OCI-M1 (cell line): ENCODE data around the gene RAD23B.
"Not testable (repeated sequence)": the region's sequence is repeated elsewhere in the genome, so short reads cannot be mapped to it uniquely, and the experiment has no call there.

Source experiments
- DNase-seq: peaks from one replicate; lab custom pipeline; 2025; lab: John Stamatoyannopoulos, UW

RAD23B gene

DNA sequence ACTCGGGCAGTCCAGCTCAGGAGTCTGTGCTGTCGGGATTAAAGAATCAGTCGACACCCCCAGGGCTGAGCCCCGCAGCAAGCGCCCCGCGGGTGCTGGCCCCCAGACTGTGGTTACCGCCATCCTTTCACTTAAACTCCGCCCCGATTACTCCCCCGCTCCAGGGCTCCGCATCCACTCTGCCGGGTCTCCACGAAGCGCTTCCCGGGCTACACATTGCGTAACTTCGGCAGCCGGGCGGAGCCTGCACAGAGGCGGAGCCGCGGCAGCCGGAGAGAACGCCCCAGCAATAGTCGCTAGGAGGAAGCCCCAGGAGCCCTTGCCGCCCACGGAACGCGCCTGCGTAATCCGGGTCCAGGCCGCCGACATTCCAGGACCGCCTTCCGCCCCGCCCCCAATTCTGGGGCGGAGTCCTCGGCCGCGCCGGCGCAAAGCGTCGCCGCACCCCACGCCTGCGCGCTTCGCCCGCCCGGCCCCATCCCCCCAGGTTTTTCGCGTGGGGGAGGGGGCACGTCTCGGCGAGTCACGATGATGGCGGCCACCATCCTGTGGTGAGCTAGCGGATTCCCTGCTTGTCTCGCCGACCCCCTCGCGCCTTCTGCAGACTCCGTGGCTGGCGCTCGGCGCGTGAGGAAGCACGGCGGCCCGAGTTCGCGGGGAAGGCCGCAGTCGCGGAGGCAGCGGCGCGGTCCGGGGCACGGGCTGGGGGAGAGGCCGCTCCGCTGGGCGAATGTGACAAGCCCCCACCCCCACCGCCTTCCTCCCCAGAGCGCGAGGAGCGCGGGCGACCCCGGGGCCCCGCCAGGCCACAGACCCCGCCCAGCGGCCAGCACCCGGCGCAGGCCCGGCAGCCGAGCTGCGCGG, at the start of gene RAD23B:
Gene RAD23B, plus strand, starts transcription at position 521 of the 864 bp plus-strand sequence. CDS start 351 bp downstream, outside the sequence.
- DNase-seq, result peak; percentile 98

DNA sequence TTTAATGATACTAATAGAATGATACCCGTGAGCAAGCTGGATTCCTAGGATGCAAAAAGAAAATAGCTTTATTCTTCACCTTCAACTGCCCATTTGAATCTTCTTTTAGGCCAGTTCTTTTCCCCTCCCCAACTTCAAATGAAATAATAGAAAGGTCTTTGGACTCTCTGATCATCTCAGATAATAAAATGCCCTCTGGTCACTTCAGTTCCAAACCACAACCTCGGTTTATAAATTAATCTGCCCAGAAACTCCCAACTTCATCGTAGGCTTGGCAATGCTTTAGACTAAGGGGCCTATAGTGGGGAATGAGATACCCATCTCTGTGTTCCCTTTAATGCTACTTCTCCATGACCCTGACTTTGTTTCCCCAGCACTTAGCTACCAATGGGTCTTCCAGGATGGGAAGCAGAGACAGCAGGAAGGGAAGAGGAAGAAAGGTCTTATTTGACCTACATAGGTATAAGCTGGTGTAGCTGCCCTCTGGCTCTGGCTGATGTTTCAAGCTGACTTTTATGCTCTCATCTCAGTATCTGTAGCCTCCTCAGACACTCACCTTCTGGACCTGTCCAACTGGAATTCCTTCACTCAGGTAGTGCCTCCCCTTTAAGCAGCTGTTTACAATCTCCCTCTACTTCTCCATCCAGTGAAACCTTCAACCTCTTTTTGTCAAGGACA, 47.2 kb upstream of the RAD23B start:
- DNase-seq, result no peak

DNA sequence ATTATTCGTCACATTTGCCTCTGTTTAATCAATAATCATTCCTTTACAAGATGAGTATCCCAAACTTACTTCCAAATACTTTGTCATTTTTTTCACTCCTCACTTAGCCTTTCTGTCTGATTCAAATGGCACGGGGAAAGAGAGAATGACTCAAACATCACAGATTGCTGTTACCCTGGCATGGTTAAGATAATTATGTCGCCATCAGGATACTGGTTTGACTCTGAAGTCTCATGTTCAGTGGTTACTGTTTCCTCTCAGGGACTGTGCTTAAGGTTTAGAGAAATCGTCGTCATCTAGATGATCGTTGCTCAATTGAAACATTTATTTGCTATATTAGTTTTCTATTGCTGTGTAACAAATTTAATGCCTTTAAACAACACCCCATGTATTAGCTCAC, 45.2 kb upstream of the RAD23B start:
- no peak for DNase-seq

DNA sequence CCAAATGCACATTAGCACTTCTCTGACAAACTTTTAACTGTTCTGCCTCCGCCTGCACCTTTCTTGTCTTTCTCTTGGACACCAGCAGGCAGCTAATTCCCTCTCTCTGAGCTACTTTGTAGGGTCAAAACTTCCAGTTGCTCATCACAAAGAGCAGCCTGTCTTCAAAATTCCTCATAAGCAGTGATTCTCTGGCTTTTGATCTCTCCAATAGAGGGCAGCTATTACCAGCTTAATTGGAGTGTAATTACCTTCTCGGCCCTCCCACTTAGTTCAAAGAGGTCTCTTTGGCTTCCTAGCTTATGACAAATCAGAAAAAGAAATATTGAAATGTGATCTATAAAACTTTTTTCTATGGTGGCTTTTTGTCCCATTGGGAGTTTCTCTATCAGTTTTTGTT, 43.6 kb upstream of the RAD23B start:
- peak; percentile 52 for DNase-seq

DNA sequence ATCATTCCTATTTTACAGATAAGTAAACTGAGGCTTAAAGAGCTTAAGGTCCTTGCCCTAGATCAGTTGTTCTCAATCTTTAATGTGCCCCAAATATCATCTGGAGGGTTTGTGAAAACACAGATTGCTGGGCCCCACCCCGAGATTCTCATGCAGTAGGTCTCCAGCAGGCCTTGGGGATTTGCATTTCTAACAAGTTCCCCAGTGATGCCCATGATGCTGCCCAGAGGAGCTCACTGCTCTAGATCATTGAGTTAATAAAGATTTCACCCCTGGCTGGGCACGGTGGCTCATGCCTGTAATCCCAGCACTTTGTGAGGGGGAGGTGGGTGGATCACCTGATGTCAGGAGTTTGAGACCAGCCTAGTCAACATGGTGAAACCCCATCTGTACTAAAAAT, 42.8 kb upstream of the RAD23B start:
- DNase-seq, result no peak

DNA sequence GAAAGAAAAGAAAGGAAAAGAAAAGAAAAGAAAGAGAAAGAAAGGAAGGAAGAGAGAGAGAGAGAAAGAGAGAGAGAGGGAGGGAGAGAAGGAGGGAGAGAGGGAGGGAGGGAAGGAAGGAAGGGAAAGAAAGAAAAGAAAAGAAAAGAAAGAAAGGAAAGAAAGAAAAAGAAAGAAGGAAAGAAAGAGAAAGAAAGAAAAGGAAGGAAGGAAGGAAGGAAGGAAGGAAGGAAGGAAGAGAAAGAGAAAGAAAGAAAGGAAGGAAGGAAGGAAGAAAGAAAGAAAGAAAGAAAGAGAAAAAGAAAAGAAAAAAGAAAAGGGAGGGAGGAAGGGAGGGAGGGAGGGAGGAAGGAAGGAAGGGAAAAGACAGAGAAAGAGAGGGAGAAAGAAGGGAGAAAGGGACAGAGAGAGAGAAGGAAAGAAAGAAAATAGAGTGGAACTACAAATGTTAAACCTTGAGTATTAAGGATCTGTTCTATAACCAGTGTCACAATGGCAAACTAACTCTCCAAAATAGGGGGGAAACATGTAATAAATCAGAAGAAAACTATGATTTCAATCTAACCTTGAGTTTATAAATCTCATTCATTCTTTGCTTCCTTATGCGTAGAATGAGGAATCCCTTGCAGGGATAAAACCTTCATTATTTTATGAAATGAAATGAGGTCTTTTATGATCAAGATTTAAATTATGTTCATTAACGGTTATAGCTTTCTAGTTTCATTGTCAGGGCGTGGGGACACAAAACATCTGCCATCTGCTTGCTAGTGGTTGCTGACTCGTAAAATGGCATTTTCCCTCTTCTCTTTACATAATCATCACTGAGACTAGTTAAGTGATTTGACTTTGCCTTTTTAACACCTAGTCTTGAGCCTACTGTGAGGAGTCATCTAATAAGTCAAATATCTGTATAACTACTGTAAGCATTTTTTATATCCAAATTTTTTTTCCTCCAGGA, 40.7 kb upstream of the RAD23B start:
- no peak for DNase-seq

DNA sequence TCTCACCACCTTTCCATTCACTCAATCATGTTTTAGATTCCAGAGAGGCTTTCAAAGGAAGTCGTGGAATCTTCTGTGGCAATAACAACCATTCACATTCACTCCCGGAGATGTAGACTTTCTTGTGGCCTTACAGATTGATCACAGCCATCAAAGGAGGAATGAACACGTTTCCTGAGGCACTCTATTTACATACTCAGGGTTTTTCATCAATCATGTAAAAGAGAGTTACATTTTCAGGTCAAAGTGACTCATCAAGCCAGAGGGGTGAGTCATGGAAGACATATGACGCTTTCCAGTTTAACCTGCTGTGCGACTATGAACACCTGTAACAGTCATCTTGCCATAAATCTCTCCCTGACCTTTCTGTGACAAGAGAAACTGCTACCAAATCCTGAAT, 39.3 kb upstream of the RAD23B start:
- DNase-seq, result no peak

DNA sequence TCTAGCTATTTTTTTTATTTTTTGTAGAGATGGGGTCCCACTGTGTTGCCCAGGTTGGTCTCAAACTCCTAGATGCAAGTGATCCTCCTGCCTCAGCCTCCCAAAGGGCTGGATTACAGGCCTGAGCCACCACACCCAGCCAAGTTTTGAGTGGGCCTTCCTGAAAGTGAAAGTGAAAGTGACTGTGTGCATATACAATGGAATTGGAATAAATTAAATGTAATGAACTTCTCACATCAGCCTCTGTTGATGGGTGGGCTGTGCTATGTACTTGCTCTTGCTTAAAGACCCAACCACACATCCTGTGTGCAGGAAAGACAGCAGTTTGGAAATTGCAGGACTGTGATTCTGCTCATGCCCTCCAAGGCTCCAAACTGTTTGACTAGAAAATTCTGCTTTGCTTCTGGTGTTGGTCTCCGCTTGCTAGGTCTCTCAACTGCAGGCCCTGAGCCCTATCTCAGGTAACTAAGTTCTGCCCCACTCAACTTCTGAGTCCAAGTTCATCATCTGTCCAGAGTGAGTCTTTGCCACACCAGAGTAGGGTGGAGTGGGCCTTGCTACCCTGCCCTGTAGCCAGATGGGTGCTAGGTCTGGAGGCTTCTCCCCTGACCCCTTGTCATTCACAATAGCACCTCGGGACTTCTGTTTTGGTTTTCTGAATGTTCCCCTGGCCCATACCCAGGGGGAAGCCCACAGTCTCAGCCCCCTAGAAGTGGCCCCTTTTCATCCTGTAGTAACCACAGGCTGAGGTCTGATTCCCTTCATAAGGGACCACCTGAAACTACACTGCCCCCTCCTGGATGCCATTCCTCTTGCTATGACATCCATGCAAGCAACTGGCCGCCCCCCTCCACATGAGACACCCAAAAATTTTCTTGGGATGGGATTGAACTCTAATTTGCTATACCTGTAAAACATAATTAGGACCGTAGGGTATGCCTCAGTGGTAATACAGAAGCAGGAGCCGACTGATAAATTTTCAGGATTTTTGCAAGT, 36.5 kb upstream of the RAD23B start:
- DNase-seq, result peak; percentile 77

DNA sequence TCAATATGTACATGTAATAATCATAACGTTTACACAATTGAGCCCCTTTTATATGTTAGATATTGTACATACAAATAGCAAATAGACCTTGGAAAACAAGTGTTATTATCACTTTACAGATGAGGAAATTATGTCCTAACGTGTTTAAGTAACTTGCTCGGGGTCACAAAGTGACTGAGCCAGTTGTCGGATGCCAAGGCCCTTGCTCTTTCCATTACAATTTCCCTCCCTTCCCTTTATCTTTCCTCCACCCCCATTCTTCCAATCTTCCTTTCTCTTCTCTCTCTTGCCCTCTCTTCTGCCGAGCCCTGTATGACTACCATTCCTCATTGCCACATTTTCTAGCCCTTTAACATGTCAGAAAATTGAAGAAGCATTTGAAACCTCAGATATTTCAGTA, 34.4 kb upstream of the RAD23B start:
- DNase-seq, result no peak

DNA sequence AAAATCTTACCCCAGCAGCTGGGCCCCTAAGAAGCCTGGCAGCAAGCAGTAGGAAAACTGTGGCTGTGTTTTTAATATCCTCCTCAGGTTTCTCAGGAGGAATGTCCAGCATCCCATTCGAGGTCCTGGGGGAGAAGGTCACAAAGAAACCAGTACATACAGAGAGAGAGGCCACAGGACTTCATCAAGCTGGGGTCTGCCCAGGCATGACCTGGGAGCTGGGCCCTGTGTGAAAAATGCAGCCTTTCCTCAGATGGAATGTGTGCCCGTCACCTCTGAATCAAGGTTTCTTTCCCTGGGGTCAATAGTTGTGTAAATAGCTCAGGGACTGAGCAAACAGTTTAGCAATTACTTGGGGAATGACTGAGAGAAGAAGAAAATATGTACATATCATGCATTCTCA, 33.9 kb upstream of the RAD23B start:
- no peak for DNase-seq

DNA sequence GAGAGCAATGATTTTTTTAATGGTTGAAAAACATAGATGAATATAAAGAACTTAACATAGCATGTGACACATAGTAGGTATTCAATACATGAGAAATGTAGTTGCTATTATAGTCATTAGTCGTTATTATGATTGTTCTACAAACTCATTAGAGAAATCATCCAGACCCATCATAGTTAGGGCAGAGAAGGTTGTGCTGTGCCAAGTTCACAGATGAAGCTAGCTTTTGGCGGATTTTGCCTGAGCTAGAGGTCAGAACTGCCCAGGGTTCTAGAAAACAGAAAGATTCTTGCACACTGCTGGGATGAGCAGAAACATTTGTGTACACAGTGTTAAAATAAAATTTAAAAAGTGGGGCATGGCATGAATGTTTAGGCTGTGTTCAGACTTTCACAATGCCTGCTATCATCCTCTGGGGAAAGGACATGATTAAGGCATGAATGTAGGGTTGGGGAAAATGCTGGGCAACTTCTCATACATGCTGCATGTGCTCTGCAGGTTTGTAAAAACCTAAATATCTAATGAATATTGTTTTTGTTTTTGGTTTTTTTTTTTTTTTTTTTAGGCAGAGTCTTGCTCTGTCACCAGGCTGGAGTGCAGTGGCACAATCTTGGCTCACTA, 33.3 kb upstream of the RAD23B start:
- DNase-seq, result no peak

DNA sequence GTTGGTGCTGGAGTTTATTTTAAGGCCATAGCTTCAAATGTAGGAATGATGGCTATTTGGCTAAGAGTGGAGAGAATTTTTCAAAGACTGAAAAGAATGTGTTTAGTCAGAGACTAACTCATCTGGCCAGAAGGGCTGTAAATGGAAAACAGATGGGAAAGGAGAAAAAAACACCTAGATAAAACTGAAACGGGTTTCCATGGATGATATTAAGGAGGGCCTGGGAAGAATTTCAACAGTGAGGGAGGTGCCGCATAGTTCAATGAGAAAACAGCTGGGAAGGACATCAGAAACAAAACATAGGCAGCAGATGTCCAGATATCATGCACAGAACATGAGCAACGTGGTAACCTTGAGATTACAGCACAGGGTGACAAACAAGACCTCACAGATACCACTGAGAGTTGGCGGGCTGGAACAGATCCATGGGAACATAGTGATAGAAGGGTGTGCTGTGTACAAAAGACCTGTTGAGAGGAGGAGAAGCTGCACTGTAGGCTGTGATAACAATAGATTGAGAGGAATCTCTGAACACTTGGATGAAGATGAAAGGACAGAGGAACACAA, 31.2 kb upstream of the RAD23B start:
- DNase-seq, result peak; percentile 32

DNA sequence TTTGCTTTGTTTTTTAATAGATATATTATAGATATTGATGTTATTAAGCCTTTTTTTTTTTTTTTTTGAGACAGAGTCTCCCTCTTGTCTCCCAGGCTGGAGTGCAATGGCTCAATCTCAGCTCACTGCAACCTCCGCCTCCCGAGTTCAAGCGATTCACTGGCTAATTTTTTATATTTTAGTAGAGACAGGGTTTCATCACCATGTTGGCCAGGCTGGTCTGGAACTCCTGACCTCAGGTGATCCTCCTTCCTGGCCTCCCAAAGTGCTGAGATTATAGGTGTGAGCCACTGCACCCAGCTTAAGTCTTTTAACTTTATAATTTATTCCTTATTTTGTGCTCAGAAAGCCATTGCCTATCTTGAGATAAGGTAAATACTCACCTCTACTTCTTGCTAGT, 24.2 kb upstream of the RAD23B start:
- no peak for DNase-seq

DNA sequence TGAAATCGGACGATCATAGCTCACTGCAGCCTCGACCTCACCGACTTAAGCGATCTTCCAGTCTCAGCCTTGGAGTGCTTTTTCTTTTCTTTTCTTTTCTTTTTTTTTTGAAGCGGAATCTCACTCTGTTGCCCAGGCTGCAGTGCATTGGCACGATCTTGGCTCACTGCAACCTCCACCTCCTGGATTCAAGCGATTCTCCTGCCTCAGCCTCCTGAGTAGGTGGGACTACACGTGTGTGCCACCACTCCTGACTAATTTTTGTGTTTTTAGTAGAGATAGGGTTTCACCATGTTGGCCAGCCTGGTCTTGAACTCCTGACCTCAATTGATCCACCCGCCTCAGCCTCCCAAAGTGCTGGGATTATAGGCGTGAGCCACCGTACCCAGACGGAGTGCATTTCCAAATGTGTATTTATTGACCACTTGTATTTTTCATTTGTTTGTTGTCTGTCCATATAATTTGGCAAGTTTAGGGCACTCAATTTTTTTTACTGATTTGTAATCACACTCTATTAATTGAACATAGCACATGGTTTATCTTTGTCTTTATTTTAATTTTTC, 23.2 kb upstream of the RAD23B start:
- not testable (repeated sequence) for DNase-seq

DNA sequence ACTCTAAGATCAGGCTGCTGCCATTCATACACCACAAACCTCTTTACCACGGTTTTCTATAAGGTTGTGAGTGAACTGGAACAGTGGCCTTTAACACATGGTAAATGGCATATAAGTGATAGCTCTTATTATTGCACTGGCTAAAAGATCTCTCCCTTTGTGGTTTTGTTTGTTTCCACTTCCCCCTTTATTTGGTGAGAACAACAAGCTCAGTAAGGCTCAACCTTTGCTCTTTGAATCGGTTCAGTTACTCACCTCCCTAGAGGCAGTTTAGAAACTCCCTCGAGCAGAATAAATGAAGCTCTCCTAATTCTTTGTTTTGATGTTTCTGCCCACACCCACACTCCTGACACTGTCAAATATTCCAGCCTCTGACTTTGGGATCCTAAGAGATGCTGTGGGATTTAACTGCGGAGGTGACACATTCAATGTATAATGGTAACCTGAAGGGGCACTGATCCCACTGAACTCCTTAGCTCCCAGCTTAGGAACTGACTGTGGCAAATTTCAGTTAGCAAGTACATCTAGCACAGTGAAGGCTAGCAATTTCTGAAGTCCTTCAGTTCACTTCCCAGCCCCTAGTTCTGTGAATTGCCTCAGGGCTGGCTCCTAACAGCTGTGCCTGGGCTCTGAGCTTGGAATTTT, 22.5 kb upstream of the RAD23B start:
- peak; percentile 66 for DNase-seq

DNA sequence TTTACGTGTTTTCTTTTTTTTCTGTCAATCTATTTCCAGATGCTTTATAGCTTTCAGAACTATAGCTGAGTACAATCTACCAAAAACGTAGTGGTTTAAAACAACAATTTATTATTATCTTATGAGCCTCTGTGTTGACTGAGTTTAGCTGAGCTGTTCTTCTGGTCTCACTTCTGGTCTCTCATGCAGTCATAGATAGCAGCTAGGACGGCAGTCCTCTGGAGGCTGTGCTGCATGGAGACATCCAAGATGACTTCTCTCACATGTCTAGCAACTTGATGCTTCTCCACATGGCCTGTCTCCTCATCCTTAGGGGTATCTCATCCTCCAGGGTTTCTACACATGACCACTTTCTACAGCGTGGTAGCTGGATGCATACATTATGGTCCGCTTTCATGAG, 22.0 kb upstream of the RAD23B start:
- no peak for DNase-seq

DNA sequence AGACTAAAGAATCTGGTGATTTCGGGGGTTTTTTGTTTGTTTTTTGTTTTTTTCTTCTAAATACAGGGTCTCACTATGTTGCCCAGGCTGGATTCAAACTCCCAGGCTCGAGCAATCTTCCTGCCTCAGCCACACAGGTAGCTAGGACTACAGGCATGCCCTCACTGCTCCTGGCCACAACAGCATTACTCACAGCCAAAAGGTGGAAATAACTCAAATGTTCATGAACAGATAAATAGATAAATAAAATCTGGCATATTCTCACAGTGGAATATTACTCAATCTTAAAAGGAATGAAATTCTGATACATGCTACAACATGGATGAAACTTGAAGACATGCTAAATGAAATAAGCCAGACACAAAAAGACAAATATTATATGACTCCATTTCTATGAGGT, 19.8 kb upstream of the RAD23B start:
- DNase-seq, result no peak

DNA sequence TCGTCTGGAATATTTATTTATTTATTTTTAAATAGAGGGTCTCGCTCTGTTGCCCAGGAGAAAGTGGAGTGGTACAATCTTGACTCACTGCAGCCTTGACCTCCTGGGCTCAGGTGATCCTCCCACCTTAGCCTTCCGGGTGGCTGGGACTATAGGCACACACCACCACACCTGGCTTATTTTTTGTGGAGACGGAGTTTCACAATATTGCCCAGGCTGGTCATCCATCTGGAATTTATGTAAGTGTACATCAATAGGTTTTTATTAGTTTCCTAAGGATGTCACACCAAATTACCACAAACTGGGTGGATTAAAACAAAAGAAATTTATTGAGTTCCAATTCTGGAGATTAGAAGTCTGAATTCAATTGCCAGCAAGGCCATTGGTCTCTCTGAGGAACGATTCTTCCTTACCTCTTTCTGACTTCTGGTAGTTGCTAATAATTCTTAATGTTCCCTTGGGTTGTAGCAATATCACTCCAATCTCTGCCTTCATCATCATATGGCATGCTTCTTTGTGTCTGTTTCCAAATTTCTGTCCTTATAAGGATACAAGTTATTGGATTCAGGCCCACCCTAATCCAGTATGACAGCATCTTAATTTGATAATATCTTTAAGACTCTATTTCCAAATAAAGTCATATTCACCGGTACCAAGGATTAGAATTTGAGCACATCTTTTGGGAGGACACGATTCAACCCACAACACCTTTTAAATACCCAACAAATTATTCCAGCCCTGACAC, 16.3 kb upstream of the RAD23B start:
- no peak for DNase-seq

DNA sequence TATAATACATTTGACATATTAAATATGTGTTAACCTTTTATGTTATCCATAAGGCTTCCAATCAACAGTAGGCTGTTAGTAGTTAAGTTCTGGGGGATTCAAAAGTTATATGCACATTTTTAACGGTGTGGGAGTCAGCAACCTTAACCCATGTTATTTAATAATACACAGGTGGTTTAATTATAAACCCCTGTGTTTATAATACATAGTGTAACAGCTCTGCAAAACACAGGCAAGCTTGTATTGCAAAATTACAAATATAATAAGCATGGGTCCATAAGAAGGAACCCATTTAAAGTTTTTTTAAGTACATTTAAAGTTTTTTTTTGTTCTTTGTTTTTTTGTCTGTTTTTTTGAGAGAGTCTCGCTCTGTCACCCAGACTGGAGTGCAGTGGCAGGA, 14.5 kb upstream of the RAD23B start:
- DNase-seq, result no peak
